Vagina (tissue), 2 donors: ENCODE data around the gene QSOX1.

Source experiments
- CTCF ChIP-seq, 3 experiments: fragments of 450-650 bp in 2 of 3; fragments of 200-600 bp in 1 of 3; sonication (generic) in 1 of 3; IDR thresholded peaks; one replicate each; pipeline ENCODE4 v1.5.1; 2017 to 2019; ENCODE audit warnings: antibody characterized with exemption in 3 of 3, mild to moderate bottlenecking in 2 of 3, moderate library complexity in 2 of 3
- POLR2A ChIP-seq, 2 donors: fragments of 450-650 bp; IDR thresholded peaks; one replicate each; pipeline ENCODE4 v1.6.1; 2017; ENCODE audit warnings: antibody characterized with exemption in 2 of 2, mild to moderate bottlenecking in 2 of 2, moderate library complexity in 2 of 2

GRCh38 chr1:180145446-180145845 lies 9.2 kb upstream of the QSOX1 start:
- TF ChIP-seq CTCF (IDR thresholded peaks at IDR 0.05) (no peak), POLR2A (IDR thresholded peaks at IDR 0.05) (no peak)
